Activated CD4-positive, alpha-beta T cell treated with anti-CD3 and anti-CD28 coated beads, Interleukin-2, amount 10 ng/mL, durations not matched to agents 7 days and 5 days (primary cell): ENCODE data around the gene SRC. TPM values are rescaled to one million over a fixed set of nuclear protein-coding genes. Genes with fewer than 3 reads are reported as not detected.
"Not testable (repeated sequence)": the region's sequence is repeated elsewhere in the genome, so short reads cannot be mapped to it uniquely, and the experiment has no call there.

Source experiments
- CTCF ChIA-PET: fragments of 350-600 bp; sonication (Branson Sonifier 250); formaldehyde crosslinking; loops from one replicate; lab custom pipeline; 2021; ENCODE audit warnings: antibody characterized with exemption; lab: Charles Lee
- POLR2A ChIA-PET: fragments of 350-600 bp; sonication (Branson Sonifier 250); formaldehyde crosslinking; loops from one replicate; lab custom pipeline; 2021; ENCODE audit warnings: antibody characterized with exemption; lab: Charles Lee
- DNase-seq: peaks from one replicate; pipeline ENCODE4 v3.0.0-alpha.2; 2020
- H3K27ac Mint-ChIP-seq: one replicate; pipeline ENCODE4 v1.8.0; 2021; ENCODE audit warnings: mild to moderate bottlenecking, moderate library complexity, mixed read lengths
- H3K27me3 Mint-ChIP-seq: one replicate; pipeline ENCODE4 v1.8.0; 2021; ENCODE audit warnings: mixed read lengths
- H3K36me3 Mint-ChIP-seq: one replicate; pipeline ENCODE4 v1.8.0; 2021; ENCODE audit warnings: low read depth, mixed read lengths
- H3K4me1 Mint-ChIP-seq: one replicate; pipeline ENCODE4 v1.8.0; 2021; ENCODE audit warnings: mixed read lengths
- H3K4me3 Mint-ChIP-seq: one replicate; pipeline ENCODE4 v1.8.0; 2021; ENCODE audit warnings: mild to moderate bottlenecking, moderate library complexity, mixed read lengths
- H3K9me3 Mint-ChIP-seq: one replicate; pipeline ENCODE4 v1.8.0; 2021; ENCODE audit warnings: mixed read lengths
- total RNA-seq, 2 experiments: library from RNA; stranded (reverse); gene quantifications; one replicate each; pipeline ENCODE4 v1.2.3, GENCODE V29; 2021

The SRC gene
- total RNA-seq, 2 experiments from 2014 or later, result 2.1 to 2.6 TPM

DNA sequence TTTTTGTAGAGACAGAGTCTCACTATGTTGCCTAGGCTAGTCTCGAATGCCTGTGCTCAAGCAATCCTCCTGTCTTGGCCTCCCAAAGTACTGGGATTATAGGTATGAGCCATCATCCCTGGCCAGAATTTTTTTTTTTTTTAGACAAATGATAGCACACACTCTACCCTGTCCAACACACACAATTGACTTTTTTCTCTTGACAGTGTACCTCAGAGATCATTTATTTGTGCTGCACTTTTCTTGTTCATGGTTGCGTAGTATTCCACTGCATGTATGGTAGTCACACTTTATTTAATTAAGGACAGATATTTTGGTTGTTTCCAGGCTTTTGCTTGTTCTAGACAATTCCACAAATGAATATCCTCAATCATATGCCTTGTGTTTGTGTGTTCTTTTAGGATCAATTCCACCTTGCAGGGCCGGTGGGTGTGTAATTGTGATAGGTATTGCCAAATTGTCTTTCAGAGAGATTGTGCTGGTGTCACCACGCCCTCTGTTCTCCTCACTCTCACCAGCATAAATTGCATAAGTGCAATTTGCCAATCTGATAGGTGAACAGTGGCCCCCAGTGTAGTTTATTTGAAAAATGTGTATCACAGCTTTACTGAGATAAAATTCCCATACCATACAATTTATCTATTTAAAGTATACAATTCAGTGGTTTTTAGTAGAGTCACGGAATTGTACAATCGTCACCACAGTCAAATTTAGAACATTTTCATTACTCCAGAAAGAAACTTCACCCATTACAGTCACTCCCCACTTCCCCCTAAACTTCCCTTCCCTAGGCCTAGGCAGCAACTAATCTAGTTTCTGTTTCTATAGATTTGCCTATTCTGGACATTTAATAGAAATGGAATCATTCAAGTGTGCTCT, 20.1 kb downstream of the SRC start:
- ChIA-PET CTCF (no interaction called here), POLR2A (no interaction called here)
- Mint-ChIP-seq H3K36me3 (no peaks in the 10 kb centered on the region), H3K4me1 (no peaks in the 10 kb centered on the region), H3K4me3 (no peak overlapping the region), H3K9me3 (peaks cover 2% of the 10 kb centered on the region), H3K27me3 (no peaks in the 10 kb centered on the region), H3K27ac (no peak overlapping the region)
- no peak for DNase-seq

DNA sequence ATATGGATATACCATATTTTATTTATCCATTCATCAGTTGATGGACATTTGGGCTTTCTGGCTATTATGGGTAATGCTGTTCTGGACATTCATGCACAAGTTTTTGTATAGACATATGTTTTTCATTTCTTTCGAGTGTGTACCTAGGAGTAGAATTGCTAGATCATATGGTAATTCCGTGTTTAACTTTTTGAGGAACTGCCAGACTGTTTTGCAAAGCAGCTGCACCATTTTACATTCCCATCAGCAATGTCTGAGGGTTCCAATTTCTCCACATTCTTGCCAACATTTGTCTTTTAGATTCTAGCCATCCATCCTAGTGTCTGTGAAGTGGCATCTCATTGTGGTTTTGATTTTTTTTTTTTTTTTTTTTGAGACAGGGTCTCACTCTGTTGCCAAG, 20.8 kb downstream of the SRC start:
- Mint-ChIP-seq H3K27me3 (no peaks in the 10 kb centered on the region), H3K4me3 (no peak overlapping the region), H3K9me3 (peaks cover 2% of the 10 kb centered on the region), H3K36me3 (no peaks in the 10 kb centered on the region), H3K27ac (no peak overlapping the region), H3K4me1 (no peaks in the 10 kb centered on the region)
- ChIA-PET POLR2A (no interaction called here), CTCF (interaction anchor here (0.6 to 0.7 kb wide), 2 partner anchors 69 to 187 kb away, joined by 3 read pairs; partner anchors contain the start of gene MROH8)
- no peak for DNase-seq

DNA sequence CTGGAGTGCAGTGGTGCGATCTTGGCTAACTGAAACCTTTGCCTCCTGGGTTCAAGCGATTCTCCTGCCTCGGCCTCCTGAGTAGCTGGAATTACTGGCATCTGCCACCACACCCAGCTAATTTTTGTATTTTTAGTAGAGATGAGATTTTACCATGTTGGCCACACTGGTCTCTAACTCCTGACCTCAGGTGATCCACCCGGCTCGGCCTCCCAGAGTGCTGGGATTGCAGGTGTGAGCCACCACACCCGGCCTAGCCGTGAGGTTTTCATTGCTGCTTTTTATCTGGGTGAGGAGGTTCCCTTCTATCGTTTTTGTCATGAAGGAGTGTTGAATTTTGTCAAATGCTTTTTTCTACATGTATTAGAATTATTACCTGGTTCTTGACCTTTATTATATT, 23.9 kb downstream of the SRC start:
- H3K4me3 Mint-ChIP-seq, result no peak overlapping the region
- no peak overlapping the region for H3K27ac Mint-ChIP-seq
- peaks cover 2% of the 10 kb centered on the region for H3K9me3 Mint-ChIP-seq
- no peaks in the 10 kb centered on the region for H3K36me3 Mint-ChIP-seq
- no peaks in the 10 kb centered on the region for H3K4me1 Mint-ChIP-seq
- no peak for DNase-seq
- H3K27me3 Mint-ChIP-seq, result no peaks in the 10 kb centered on the region
- ChIA-PET POLR2A (no interaction called here), CTCF (no interaction called here)

DNA sequence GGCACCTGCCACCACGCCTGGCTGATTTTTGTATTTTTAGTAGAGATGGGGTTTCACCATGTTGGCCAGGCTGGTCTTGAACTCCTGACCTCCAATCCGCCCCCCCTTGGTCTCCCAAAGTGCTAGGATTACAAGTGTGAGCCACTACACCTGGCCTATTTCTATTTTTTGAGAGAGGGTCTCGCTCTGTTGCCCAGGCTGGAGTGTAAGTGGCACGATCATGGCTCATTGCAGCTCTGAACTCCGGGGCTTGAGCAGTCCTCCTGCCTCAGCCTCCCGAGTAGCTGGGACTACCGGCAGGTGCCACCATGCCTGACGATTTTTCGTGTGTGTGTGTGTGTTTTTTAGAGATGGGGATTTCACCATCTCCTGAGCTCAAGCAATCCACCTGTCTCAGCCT, 25.9 kb downstream of the SRC start:
- H3K4me3 Mint-ChIP-seq, H3K27ac Mint-ChIP-seq, H3K4me1 Mint-ChIP-seq, H3K9me3 Mint-ChIP-seq, POLR2A ChIA-PET, CTCF ChIA-PET, DNase-seq, H3K27me3 Mint-ChIP-seq, H3K36me3 Mint-ChIP-seq: not testable (repeated sequence)

DNA sequence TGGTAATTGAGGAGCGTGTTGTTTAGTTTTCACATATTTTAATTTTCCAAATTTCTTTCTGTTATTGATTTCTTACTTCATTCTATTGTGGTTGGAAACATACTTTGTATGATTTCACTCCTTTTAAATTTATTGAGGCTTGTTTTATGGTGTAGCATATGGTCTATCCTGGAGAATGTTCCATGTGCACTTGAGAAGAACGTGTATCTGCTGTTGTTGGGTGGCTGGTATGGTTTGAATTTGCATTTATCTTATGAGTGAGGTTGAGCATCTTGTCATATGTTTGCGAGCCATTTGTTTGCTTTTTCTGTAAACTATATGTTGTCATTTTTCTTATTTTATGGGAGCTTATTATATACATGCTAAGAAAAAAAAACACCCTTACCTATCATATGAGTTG, 26.5 kb downstream of the SRC start:
- Mint-ChIP-seq H3K4me3 (no peak overlapping the region), H3K9me3 (no peaks in the 10 kb centered on the region), H3K27ac (no peak overlapping the region), H3K27me3 (no peaks in the 10 kb centered on the region), H3K36me3 (no peaks in the 10 kb centered on the region), H3K4me1 (no peaks in the 10 kb centered on the region)
- ChIA-PET POLR2A (no interaction called here), CTCF (interaction anchor here (0.6 kb wide), 1 partner anchor 1669 kb away, joined by 5 read pairs; no protein-coding TSS in a partner anchor)
- no peak for DNase-seq

DNA sequence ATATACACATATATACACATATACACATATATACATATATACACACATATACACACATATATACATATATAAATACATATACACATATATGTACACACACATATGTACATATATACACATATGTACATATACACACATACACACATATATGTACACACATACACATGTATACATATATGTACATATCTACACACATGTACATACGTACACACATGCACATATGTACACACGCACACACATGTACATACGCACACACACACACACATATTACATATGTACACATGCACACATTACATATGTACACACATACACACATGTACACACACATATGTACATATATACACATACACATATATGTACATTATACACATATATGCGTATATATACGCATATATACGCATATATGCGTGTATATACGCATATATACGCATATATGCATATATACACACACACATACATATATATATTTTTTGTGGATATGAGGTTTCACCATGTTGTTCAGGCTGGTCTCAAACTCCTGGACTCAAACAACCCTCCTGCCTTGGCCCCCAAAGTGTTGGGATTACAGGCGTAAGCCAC, 27.2 kb downstream of the SRC start:
- Mint-ChIP-seq H3K36me3 (no peaks in the 10 kb centered on the region), H3K27me3 (no peaks in the 10 kb centered on the region), H3K27ac (no peak overlapping the region), H3K4me3 (no peak overlapping the region), H3K9me3 (no peaks in the 10 kb centered on the region), H3K4me1 (no peaks in the 10 kb centered on the region)
- CTCF ChIA-PET, result interaction anchor here (1.3 kb wide), 1 partner anchor 21 kb away, joined by 3 read pairs; no protein-coding TSS in a partner anchor
- no peak for DNase-seq
- POLR2A ChIA-PET, result no interaction called here

DNA sequence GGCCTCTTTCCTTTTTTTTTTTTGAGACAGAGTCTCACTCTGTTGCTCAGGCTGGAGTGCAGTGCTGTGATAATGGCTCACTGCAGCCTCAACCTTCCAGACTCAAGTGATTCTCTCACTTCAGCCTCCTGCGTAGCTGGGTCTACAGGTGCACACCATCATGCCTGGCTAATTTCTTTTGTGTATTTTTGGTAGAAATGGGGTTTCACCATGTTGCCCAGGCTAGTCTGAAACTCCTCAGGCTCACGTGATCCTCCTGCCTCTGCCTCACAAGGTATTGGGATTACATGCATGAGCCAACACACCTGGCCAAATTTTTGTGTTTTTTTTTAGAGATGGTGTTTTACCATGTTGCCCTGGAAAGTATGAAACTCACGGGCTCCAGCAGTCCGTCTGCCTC, 29.3 kb downstream of the SRC start:
- Mint-ChIP-seq H3K27ac (no peak overlapping the region), H3K4me1 (no peaks in the 10 kb centered on the region), H3K36me3 (no peaks in the 10 kb centered on the region), H3K27me3 (no peaks in the 10 kb centered on the region), H3K4me3 (no peak overlapping the region), H3K9me3 (no peaks in the 10 kb centered on the region)
- no peak for DNase-seq
- CTCF ChIA-PET, result no interaction called here
- POLR2A ChIA-PET, result no interaction called here

DNA sequence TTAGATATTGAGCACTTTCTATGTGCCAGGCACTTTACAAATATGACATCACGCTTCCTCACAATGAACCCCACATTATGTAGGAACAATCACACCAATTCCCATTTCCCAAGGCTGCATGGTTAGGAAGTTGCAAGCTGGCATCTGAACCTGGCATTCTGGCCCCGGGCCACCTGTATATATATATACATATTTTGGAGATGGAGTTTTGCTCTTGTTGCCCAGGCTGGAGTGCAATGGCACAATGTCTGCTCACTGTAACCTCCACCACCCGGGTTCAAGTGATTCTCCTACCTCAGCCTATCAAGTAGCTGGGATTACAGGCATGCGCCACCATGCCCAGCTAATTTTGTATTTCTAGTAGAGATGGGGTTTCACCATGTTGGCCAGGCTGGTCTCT, 30.4 kb downstream of the SRC start:
- no peaks in the 10 kb centered on the region for H3K36me3 Mint-ChIP-seq
- no peak overlapping the region for H3K27ac Mint-ChIP-seq
- CTCF ChIA-PET, result no interaction called here
- H3K4me3 Mint-ChIP-seq, result no peak overlapping the region
- H3K4me1 Mint-ChIP-seq, result no peaks in the 10 kb centered on the region
- DNase-seq, result no peak
- H3K27me3 Mint-ChIP-seq, result no peaks in the 10 kb centered on the region
- POLR2A ChIA-PET, result no interaction called here
- H3K9me3 Mint-ChIP-seq, result no peaks in the 10 kb centered on the region

DNA sequence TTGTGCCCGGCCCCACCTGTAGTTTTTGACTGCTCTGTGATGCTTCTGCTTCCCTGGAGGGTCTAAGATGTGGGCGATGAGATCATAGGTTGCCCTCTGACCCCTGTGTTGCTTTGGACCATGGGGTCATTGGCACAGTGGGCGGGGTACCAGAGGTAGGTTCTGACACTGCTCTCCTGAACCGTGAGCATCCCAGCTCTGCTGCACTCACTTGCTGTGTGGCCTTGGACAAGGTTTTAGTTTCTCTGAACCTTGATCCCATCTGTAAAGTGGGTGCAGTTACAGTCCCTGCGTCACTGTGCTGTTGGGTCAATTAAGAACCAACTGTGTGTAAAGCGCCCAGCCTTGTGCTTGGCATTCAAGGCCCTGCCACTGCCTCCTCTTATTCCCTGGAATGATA, 30.9 kb downstream of the SRC start:
- Mint-ChIP-seq H3K27ac (no peak overlapping the region), H3K36me3 (no peaks in the 10 kb centered on the region), H3K9me3 (no peaks in the 10 kb centered on the region), H3K4me3 (no peak overlapping the region), H3K27me3 (no peaks in the 10 kb centered on the region), H3K4me1 (no peaks in the 10 kb centered on the region)
- CTCF ChIA-PET, result no interaction called here
- POLR2A ChIA-PET, result no interaction called here
- no peak for DNase-seq

- Mint-ChIP-seq H3K27me3 (no peaks in the 10 kb centered on the region), H3K4me3 (no peak overlapping the region), H3K27ac (no peak overlapping the region), H3K9me3 (no peaks in the 10 kb centered on the region), H3K36me3 (no peaks in the 10 kb centered on the region), H3K4me1 (no peaks in the 10 kb centered on the region)
- ChIA-PET CTCF (no interaction called here), POLR2A (no interaction called here)
- DNase-seq, result no peak
Measured at GRCh38 chr20:37377346-37378081, 31.6 kb downstream of the SRC start.

DNA sequence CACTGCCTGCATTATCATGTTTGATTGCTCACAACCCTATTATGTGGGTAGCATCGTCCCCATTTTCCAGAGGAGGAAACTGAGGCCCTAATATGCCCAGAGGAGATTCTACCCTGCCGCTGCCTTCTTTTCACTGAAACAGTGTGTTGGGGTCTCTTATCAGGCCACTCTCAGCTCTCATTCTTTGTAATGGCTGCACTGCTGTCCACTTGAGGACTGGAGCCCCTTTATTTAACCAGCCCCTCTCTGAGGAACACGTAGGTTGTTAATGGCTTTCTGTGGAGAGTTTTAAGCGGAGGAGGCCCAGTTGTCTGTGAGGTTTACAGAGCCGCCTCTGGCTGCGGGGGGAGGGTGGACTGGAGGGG, 32.5 kb downstream of the SRC start:
- Mint-ChIP-seq H3K27ac (no peak overlapping the region), H3K27me3 (no peaks in the 10 kb centered on the region), H3K9me3 (no peaks in the 10 kb centered on the region), H3K4me3 (no peak overlapping the region), H3K4me1 (no peaks in the 10 kb centered on the region), H3K36me3 (no peaks in the 10 kb centered on the region)
- DNase-seq, result no peak
- POLR2A ChIA-PET, result no interaction called here
- CTCF ChIA-PET, result no interaction called here

GRCh38 chr20:37378785-37379598, 33.1 kb downstream of the SRC start:
- H3K4me1 Mint-ChIP-seq, result no peaks in the 10 kb centered on the region
- H3K4me3 Mint-ChIP-seq, result no peak overlapping the region
- H3K9me3 Mint-ChIP-seq, result no peaks in the 10 kb centered on the region
- no peak for DNase-seq
- no peak overlapping the region for H3K27ac Mint-ChIP-seq
- no peaks in the 10 kb centered on the region for H3K36me3 Mint-ChIP-seq
- no peaks in the 10 kb centered on the region for H3K27me3 Mint-ChIP-seq
- ChIA-PET POLR2A (no interaction called here), CTCF (no interaction called here)
